Measurements from ENCODE around the gene RAPGEF4. TPM values are rescaled to one million over a fixed set of nuclear protein-coding genes. Genes with fewer than 3 reads are reported as not detected.

Gene RAPGEF4
- total RNA-seq, 1 experiment from 2014 or later, result 1.4 TPM

DNA sequence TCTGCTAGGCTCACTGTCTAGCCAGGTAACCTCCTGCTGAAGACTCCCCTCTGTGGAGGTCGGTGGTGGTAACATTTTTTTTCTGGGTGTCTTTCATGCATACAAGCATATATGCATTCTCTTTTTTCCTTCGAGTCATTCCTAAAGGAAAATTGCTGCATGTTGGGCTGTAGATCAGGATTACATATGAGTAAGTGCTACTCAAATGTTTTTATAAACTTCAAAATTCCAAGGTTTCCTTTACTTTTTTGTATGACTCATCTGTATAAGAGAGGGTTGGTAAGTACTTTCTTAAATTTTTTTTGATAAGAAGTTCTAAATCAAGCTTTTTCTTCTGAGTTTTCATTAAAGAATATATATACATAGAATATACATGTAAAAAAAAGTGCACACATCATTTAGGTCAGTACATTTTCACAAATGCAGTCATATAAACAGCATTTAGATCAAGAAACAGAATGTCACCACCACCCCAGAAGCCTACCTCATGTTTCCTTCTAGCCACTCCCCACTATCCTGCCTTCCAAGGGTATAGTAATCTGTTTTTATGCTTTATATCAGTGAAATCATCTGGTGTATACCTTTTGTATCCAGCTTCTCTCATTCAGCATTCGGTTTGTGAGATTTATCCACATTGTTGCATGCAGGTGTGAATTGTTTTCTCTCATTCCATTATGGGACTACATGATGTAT lies 212.0 kb downstream of the RAPGEF4 start:
- no peak overlapping the region for H2BK12ac ChIP-seq (ENCODE audit: insufficient read length, low read depth, low read length)
- no peak overlapping the region for H2AFZ ChIP-seq (ENCODE audit: low read length)
- H3K36me3 Mint-ChIP-seq (ENCODE audit: insufficient read depth in 1 of 3, low read depth in 3 of 3), result no peaks in the 10 kb centered on the region
- no peaks in the 10 kb centered on the region for H3K79me1 ChIP-seq (ENCODE audit: insufficient read depth, low read depth, low read length, poor library complexity, severe bottlenecking)
- no peak overlapping the region for H3K9ac ChIP-seq (ENCODE audit: extremely low read depth, insufficient read length, low read length)
- no peak overlapping the region for H3K4me3 Mint-ChIP-seq
- no peaks in the 10 kb centered on the region for H3K23me2 ChIP-seq (ENCODE audit: insufficient read length, low read depth, low read length, poor library complexity, severe bottlenecking)
- H3T11ph ChIP-seq (ENCODE audit: low read length), result no peak overlapping the region
- no peak overlapping the region for H3K4ac ChIP-seq (ENCODE audit: low read depth, low read length)
- H2BK15ac ChIP-seq (ENCODE audit: low read depth, low read length), result no peak overlapping the region
- H3K27ac ChIP-seq (ENCODE audit: insufficient read length, low read depth, low read length), result no peak overlapping the region
- no peak overlapping the region for H3K14ac ChIP-seq (ENCODE audit: insufficient read depth, low read length)
- no peaks in the 10 kb centered on the region for H3K9me3 ChIP-seq (ENCODE audit: control insufficient read depth, low read depth, low read length)
- H3K4me2 ChIP-seq (ENCODE audit: insufficient read depth, insufficient read length, low read length), result no peak overlapping the region
- no peak overlapping the region for H3K23ac ChIP-seq (ENCODE audit: insufficient read length, low read depth, low read length)
- no peaks in the 10 kb centered on the region for H3K27me3 Mint-ChIP-seq (ENCODE audit: low read depth)
- H4K91ac ChIP-seq (ENCODE audit: insufficient read length, low read depth, low read length), result no peak overlapping the region
- no peaks in the 10 kb centered on the region; the same call in 1 of the 2 replicates for H3K4me1 ChIP-seq (ENCODE audit: insufficient read depth, low read length)
- H3K27me3 ChIP-seq (ENCODE audit: insufficient read depth, low read length), result no peaks in the 10 kb centered on the region
- no peak for DNase-seq
- H4K5ac ChIP-seq (ENCODE audit: insufficient read length, low read depth, low read length), result no peak overlapping the region
- no peak overlapping the region for H2BK20ac ChIP-seq (ENCODE audit: low read depth, low read length, poor library complexity, severe bottlenecking)
- no peaks in the 10 kb centered on the region for H3K9me3 Mint-ChIP-seq
- no peak overlapping the region for H3K18ac ChIP-seq (ENCODE audit: insufficient read length, low read depth, low read length)
- H2BK120ac ChIP-seq (ENCODE audit: low read depth, low read length, poor library complexity, severe bottlenecking), result no peak overlapping the region
- no peak overlapping the region for H3K27ac Mint-ChIP-seq
- H4K20me1 ChIP-seq (ENCODE audit: control insufficient read depth, insufficient read depth, insufficient read length), result no peaks in the 10 kb centered on the region
- TF ChIP-seq, protein P1, sequence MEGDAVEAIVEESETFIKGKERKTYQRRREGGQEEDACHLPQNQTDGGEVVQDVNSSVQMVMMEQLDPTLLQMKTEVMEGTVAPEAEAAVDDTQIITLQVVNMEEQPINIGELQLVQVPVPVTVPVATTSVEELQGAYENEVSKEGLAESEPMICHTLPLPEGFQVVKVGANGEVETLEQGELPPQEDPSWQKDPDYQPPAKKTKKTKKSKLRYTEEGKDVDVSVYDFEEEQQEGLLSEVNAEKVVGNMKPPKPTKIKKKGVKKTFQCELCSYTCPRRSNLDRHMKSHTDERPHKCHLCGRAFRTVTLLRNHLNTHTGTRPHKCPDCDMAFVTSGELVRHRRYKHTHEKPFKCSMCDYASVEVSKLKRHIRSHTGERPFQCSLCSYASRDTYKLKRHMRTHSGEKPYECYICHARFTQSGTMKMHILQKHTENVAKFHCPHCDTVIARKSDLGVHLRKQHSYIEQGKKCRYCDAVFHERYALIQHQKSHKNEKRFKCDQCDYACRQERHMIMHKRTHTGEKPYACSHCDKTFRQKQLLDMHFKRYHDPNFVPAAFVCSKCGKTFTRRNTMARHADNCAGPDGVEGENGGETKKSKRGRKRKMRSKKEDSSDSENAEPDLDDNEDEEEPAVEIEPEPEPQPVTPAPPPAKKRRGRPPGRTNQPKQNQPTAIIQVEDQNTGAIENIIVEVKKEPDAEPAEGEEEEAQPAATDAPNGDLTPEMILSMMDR (conservative IDR thresholded peaks at IDR 0.05), result no peak
- no peak overlapping the region for H2BK5ac ChIP-seq (ENCODE audit: insufficient read length, low read length)
- no CpG with 5 or more reads among the region's 3 CpGs for WGBS (ENCODE audit: extremely low coverage, insufficient read length, low lambda C conversion rate)
- peaks cover 17 to 29% of the 10 kb centered on the region in 2 experiments for H3K4me1 Mint-ChIP-seq
- H4K8ac ChIP-seq (replicated peaks; ENCODE audit: insufficient read length, low read depth, low read length), result no peak overlapping the region
- no peaks in the 10 kb centered on the region for H3K79me2 ChIP-seq (ENCODE audit: insufficient read depth, low read length)
- no peak overlapping the region for H2AK5ac ChIP-seq (ENCODE audit: insufficient read length, low read length)
- H3K56ac ChIP-seq (ENCODE audit: insufficient read length, low read depth, low read length), result no peak overlapping the region
